Measurements from ENCODE around the gene SFMBT2.

DNA sequence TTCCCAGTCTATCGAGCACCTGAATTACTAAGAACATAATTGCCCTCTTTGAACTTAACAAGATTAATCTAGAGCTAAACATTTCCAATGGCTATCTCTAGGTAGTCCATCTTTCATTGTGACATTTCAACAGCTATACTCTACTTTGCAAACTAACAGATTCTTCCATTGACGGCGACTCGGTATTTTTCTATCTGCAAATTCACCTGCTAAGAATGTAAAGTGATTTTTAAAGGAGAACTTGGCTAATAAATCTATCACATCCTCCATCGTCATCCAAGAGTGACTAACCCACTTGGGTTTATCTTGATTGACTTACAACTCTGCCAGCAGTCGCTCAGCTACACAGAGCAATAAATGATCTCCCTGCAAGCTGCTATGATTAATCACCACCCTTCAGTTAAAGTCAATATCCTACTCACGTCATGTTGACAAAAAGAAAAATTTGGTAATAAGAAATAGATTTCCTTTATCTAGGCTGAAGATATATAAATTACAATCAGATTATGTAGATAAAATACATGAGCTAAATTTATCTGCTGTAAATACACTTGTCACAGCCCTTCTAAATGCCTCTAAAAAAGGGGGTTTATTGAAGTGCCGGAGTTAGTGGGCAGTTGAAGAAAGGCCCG lies 99.5 kb downstream of the SFMBT2 start:
- TF ChIP-seq ZNF274 (IDR thresholded peaks at IDR 0.05; ENCODE audit: low read depth, low read length) (no peak), POLR2A (IDR thresholded peaks at IDR 0.05; ENCODE audit: borderline replicate concordance, extremely low read depth, insufficient read depth, insufficient read length) (no peak), EZH2 (IDR thresholded peaks at IDR 0.05) (no peak), YY1 (IDR thresholded peaks at IDR 0.05; ENCODE audit: extremely low read depth, insufficient replicate concordance, low read depth, low read length) (no peak), RAD21 (IDR thresholded peaks at IDR 0.05; ENCODE audit: low read depth) (no peak), CEBPB (IDR thresholded peaks at IDR 0.05; ENCODE audit: low read depth) (no peak), EZH2phosphoT487 (IDR thresholded peaks at IDR 0.05; ENCODE audit: borderline replicate concordance) (no peak), CBX3 (IDR thresholded peaks at IDR 0.05; ENCODE audit: low read depth) (no peak), EGR1 (IDR thresholded peaks at IDR 0.05; ENCODE audit: low read depth) (no peak), POLR2AphosphoS5 (IDR thresholded peaks at IDR 0.05; ENCODE audit: low read depth, low read length) (no peak)
- TF ChIP-seq, protein P1, sequence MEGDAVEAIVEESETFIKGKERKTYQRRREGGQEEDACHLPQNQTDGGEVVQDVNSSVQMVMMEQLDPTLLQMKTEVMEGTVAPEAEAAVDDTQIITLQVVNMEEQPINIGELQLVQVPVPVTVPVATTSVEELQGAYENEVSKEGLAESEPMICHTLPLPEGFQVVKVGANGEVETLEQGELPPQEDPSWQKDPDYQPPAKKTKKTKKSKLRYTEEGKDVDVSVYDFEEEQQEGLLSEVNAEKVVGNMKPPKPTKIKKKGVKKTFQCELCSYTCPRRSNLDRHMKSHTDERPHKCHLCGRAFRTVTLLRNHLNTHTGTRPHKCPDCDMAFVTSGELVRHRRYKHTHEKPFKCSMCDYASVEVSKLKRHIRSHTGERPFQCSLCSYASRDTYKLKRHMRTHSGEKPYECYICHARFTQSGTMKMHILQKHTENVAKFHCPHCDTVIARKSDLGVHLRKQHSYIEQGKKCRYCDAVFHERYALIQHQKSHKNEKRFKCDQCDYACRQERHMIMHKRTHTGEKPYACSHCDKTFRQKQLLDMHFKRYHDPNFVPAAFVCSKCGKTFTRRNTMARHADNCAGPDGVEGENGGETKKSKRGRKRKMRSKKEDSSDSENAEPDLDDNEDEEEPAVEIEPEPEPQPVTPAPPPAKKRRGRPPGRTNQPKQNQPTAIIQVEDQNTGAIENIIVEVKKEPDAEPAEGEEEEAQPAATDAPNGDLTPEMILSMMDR (IDR thresholded peaks at IDR 0.05 in 2 of 3, conservative IDR thresholded peaks at IDR 0.05 in 1 of 3; ENCODE audit: borderline replicate concordance in 1 of 3, insufficient read depth in 1 of 3, low read depth in 2 of 3, low read length in 2 of 3) = no peak
- TF ChIP-seq, protein P2, sequence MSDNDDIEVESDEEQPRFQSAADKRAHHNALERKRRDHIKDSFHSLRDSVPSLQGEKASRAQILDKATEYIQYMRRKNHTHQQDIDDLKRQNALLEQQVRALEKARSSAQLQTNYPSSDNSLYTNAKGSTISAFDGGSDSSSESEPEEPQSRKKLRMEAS (IDR thresholded peaks at IDR 0.05) = no peak
- TF ChIP-seq, protein P3, sequence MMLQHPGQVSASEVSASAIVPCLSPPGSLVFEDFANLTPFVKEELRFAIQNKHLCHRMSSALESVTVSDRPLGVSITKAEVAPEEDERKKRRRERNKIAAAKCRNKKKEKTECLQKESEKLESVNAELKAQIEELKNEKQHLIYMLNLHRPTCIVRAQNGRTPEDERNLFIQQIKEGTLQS (IDR thresholded peaks at IDR 0.05) = no peak

Data from HCT116 (cell line).